Measurements from ENCODE around the gene P2RY14. TPM values are rescaled to one million over a fixed set of nuclear protein-coding genes. Genes with fewer than 3 reads are reported as not detected.

The P2RY14 gene
- total and polyA plus RNA-seq, 2 experiments from 2014 or later: 0.95 TPM; not detected in 1

- Histone ChIP-seq H3K9me2 (ENCODE audit: insufficient read depth) (no peaks in the 10 kb centered on the region), H3K79me2 (replicated peaks; ENCODE audit: insufficient read depth) (no peaks in the 10 kb centered on the region), H3K27ac (ENCODE audit: low read depth) (no peak overlapping the region), H3K4me3 (no peak overlapping the region), H3K27me3 (ENCODE audit: insufficient read depth) (no peaks in the 10 kb centered on the region), H4K20me1 (replicated peaks; ENCODE audit: insufficient read depth) (no peaks in the 10 kb centered on the region), H3K4me2 (no peak overlapping the region), H3F3A (replicated peaks; ENCODE audit: low read depth) (no peaks in the 10 kb centered on the region), H2AFZ (no peak overlapping the region), H3K4me1 (ENCODE audit: insufficient read depth) (peaks cover 11% of the 10 kb centered on the region), H3K36me3 (ENCODE audit: insufficient read depth) (no peaks in the 10 kb centered on the region)
- H3K9me3 Mint-ChIP-seq: no peaks in the 10 kb centered on the region
- DNase-seq (ENCODE audit: low spot score) (no peak), ATAC-seq (no peak)
- H3K27me3 Mint-ChIP-seq (ENCODE audit: insufficient read depth, low read depth, poor library complexity): no peaks in the 10 kb centered on the region
- peaks cover 25% of the 10 kb centered on the region for H3K4me1 Mint-ChIP-seq
- no peak for TF ChIP-seq JUNB (IDR thresholded peaks at IDR 0.05; ENCODE audit: unreplicated experiment)
- no peak for TF ChIP-seq STAT1 (IDR thresholded peaks at IDR 0.05; ENCODE audit: unreplicated experiment)
- TF ChIP-seq, protein P1, sequence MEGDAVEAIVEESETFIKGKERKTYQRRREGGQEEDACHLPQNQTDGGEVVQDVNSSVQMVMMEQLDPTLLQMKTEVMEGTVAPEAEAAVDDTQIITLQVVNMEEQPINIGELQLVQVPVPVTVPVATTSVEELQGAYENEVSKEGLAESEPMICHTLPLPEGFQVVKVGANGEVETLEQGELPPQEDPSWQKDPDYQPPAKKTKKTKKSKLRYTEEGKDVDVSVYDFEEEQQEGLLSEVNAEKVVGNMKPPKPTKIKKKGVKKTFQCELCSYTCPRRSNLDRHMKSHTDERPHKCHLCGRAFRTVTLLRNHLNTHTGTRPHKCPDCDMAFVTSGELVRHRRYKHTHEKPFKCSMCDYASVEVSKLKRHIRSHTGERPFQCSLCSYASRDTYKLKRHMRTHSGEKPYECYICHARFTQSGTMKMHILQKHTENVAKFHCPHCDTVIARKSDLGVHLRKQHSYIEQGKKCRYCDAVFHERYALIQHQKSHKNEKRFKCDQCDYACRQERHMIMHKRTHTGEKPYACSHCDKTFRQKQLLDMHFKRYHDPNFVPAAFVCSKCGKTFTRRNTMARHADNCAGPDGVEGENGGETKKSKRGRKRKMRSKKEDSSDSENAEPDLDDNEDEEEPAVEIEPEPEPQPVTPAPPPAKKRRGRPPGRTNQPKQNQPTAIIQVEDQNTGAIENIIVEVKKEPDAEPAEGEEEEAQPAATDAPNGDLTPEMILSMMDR (conservative IDR thresholded peaks at IDR 0.05; ENCODE audit: low read depth in 2 of 2): no peak
- TF ChIP-seq POLR2AphosphoS5 (IDR thresholded peaks at IDR 0.05; ENCODE audit: low read depth): no peak
- TF ChIP-seq ETS1 (IDR thresholded peaks at IDR 0.05): no peak
- TF ChIP-seq ZNF114 (CRISPR knock-in tag; IDR thresholded peaks at IDR 0.05): no peak
- no peak for TF ChIP-seq ZNF462 (CRISPR knock-in tag; IDR thresholded peaks at IDR 0.05)
- no peak for TF ChIP-seq EZH2 (IDR thresholded peaks at IDR 0.05; ENCODE audit: low read depth, unreplicated experiment)
- no peak for TF ChIP-seq REST (IDR thresholded peaks at IDR 0.05; ENCODE audit: unreplicated experiment)
- no peak for TF ChIP-seq CREB1 (CRISPR knock-in tag; IDR thresholded peaks at IDR 0.05; ENCODE audit: low read depth)
- no peak for TF ChIP-seq NANOG (IDR thresholded peaks at IDR 0.05; ENCODE audit: borderline replicate concordance)
- TF ChIP-seq EZH2phosphoT487 (IDR thresholded peaks at IDR 0.05; ENCODE audit: unreplicated experiment): no peak
- TF ChIP-seq ZNF331 (CRISPR knock-in tag; IDR thresholded peaks at IDR 0.05; ENCODE audit: low read depth): no peak
- H3K4me3 Mint-ChIP-seq: no peak overlapping the region
- peak overlapping the region; percentile 11; the same call in 1 of the 2 replicates for H3K27ac Mint-ChIP-seq
- no peaks in the 10 kb centered on the region for H3K36me3 Mint-ChIP-seq (ENCODE audit: low read depth)
Observed at GRCh38 chr3:151297429-151297828, 19.1 kb upstream of the P2RY14 start.
